T-helper 1 cell (primary cell): ENCODE measurements around the gene DCUN1D2.

Experiments
- DNase-seq, 5 donors: peaks; one replicate each; pipeline ENCODE4 v3.0.0-alpha.2; 2012 to 2020

DCUN1D2 gene

DNA sequence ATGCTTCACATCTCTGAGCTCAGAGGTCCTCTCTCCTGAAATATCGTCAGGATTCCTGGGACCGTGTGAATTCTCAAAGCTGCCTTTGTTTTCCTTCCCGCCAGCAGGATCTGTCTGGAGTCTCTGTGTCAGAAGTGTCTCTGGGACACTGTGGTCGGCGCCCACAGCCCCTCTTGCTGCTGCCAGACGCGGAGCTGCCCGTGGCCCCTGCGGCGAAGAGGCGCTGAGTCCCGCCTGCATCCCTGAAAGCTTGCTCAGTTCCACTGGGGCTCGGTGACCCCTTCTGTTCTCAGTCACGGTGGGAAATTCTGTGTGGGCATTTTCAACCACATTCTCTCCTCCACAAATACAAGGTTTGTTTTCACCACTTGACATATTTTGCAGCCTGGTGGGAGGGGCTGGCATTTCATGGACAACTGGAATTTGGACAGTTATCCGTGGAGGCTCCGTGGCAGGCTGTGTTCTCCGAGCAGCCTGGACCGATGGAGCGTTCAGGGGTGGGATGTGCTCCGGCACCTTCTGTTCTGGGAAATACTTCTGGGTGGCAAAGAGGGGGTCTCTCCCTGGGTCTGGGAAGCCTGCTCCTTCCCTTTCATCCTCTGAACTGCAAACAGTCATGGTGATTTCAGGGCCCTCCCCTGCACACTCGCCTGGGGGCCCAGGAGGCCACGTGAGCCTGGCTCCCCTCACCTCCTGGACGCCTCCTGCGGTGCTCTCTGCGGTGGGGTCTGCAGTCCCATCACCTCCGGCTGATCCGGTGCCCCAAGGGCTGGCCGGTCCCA lies 84.0 kb downstream of the DCUN1D2 start:
- DNase-seq: no peak
